Measurements from ENCODE around the gene LRP11.

DNA sequence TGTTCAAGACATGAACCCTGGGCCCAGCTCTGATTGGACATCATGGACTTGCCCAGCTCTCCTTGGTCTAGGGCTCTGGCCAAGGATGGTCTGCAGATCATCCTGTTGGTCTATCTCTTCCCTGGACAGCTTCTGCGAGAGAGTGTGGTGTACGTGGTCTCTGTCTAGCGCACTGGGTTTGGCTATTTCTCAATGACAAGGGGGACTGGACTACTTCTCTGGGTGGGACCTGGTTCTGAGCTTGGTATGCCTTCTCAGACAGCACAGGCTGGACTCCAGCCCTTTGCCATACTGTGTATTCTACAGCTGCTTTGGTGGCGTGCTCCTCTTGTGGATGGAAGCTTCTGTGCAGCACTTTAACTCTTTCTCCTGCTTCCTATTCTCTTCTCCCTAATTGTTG is 42.2 kb upstream of the LRP11 start:
- TF ChIP-seq CTCF (IDR thresholded peaks at IDR 0.05) (no peak), POLR2A (IDR thresholded peaks at IDR 0.05) (no peak), EP300 (IDR thresholded peaks at IDR 0.05) (no peak)
